Transverse colon (tissue), 4 donors: ENCODE measurements around the gene PRR5L. TPM values are rescaled to one million over a fixed set of nuclear protein-coding genes. Genes with fewer than 3 reads are reported as not detected.

Experiments
- DNase-seq: peaks from one replicate; pipeline ENCODE4 v3.0.0-alpha.2; 2019
- H3K27ac ChIP-seq, 4 donors: fragments of 200-600 bp; sonication (generic); 2 replicates each; pipeline ENCODE4 v1.5.1; 2016 to 2018; ENCODE audit warnings: inconsistent platforms in 4 of 4
- H3K27me3 ChIP-seq: fragments of 200-600 bp; sonication (generic); 2 replicates; pipeline ENCODE4 v1.5.1; 2017; ENCODE audit warnings: inconsistent platforms
- H3K36me3 ChIP-seq, 4 donors: fragments of 200-600 bp; sonication (generic); 2 replicates each; pipeline ENCODE4 v1.5.1; 2017 to 2019; ENCODE audit warnings: inconsistent platforms in 4 of 4
- H3K4me1 ChIP-seq, 4 donors: fragments of 200-600 bp; sonication (generic); 2 replicates each; pipeline ENCODE4 v1.5.1; 2017 to 2020; ENCODE audit warnings: inconsistent platforms in 4 of 4
- H3K4me3 ChIP-seq, 4 donors: fragments of 200-600 bp; sonication (generic); 1 replicate in 1 of 4; 2 replicates in 3 of 4; pipeline versions ENCODE4 v1.5.1 to v1.6.1; 2017 to 2019; ENCODE audit warnings: inconsistent platforms in 4 of 4
- H3K9me3 ChIP-seq, 2 donors: fragments of 200-600 bp; sonication (generic); 2 replicates each; pipeline ENCODE4 v1.5.1; 2017 to 2019; ENCODE audit warnings: inconsistent platforms in 2 of 2
- EP300 ChIP-seq: sonication (generic); formaldehyde crosslinking; IDR thresholded peaks from one replicate; pipeline ENCODE4 v1.6.1; 2017; ENCODE audit warnings: antibody characterized with exemption, low read depth
- POLR2A ChIP-seq: fragments of 450-650 bp; IDR thresholded peaks from one replicate; pipeline ENCODE4 v1.6.1; 2016; ENCODE audit warnings: antibody characterized with exemption, mild to moderate bottlenecking, moderate library complexity
- POLR2AphosphoS5 ChIP-seq, 3 donors: sonication (generic); formaldehyde crosslinking; IDR thresholded peaks; one replicate each; pipeline ENCODE4 v1.6.1; 2016; ENCODE audit warnings: antibody characterized with exemption in 3 of 3
- WGBS, 2 donors: methylation state at CpG; one replicate each; pipeline ENCODE4 v1.1.5; 2018; ENCODE audit warnings: low coverage in 1 of 2; 5-methylcytosine and 5-hydroxymethylcytosine counted together
- in situ Hi-C, 4 donors: fragments of 200-750 bp; cut with MboI; loops; one replicate each; pipeline versions ENCODE4 v1.15.0 to v1.15.1; 2017; ENCODE audit warnings: low sequenced_read_pairs in 3 of 4, low pct_ligation_motif_present in 1 of 4, low pct_unique_long_range_greater_than_20kb in 1 of 4
- intact Hi-C: fragments of 100-400 bp; cut with DNase I; formaldehyde crosslinking; loops from one replicate; pipeline ENCODE4 v1.15.1; 2023; ENCODE audit warnings: low total_unique reads
- total RNA-seq, 4 donors: library from RNA; depleted of rRNA; stranded (reverse); fragments of >200 nt; gene quantifications; one replicate each; pipeline ENCODE4 v1.1.0, GENCODE V29; 2016
- TF ChIP-seq, protein P1 (sequence below), 5 experiments: fragments of 200-600 bp in 3 of 5; fragments of 450-650 bp in 2 of 5; sonication (generic) in 3 of 5; IDR thresholded peaks; 1 replicate in 2 of 5; 2 replicates in 3 of 5; pipeline ENCODE4 v1.5.1; 2016 to 2017; ENCODE audit warnings: antibody characterized with exemption in 5 of 5, inconsistent platforms in 3 of 5, mild to moderate bottlenecking in 2 of 5, moderate library complexity in 1 of 5

The PRR5L gene
- total RNA-seq, 4 donors from 2014 or later: 203 to 418 (median 251) TPM

DNA sequence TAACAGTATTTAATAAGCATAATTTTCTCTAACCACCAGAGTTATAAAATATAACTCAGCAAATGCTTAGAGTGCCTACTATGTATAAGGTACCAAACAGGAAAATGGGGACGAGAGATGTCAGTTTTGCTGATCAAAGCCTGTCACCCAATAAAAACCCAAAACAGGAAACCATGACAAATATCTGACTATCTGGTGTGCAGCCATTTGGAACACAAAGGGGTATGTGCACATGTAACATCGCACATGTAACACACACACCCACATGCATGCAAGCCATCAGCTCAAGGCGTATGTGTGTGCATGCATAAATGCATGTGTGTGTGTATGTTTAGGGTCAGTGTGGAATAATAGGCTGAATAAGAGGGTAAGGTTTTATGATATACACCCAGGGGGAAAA is 64.2 kb downstream of the PRR5L start:
- DNase-seq: no peak
- no peak overlapping the region for H3K4me3 ChIP-seq
- in situ Hi-C loops (no loop called here), intact Hi-C loops (no loop called here)
- H3K9me3 ChIP-seq: no peaks in the 10 kb centered on the region
- no peaks in the 10 kb centered on the region for H3K36me3 ChIP-seq
- peaks cover 12 to 85% (median 48%) of the 10 kb centered on the region in 4 donors for H3K4me1 ChIP-seq
- TF ChIP-seq, protein P1, sequence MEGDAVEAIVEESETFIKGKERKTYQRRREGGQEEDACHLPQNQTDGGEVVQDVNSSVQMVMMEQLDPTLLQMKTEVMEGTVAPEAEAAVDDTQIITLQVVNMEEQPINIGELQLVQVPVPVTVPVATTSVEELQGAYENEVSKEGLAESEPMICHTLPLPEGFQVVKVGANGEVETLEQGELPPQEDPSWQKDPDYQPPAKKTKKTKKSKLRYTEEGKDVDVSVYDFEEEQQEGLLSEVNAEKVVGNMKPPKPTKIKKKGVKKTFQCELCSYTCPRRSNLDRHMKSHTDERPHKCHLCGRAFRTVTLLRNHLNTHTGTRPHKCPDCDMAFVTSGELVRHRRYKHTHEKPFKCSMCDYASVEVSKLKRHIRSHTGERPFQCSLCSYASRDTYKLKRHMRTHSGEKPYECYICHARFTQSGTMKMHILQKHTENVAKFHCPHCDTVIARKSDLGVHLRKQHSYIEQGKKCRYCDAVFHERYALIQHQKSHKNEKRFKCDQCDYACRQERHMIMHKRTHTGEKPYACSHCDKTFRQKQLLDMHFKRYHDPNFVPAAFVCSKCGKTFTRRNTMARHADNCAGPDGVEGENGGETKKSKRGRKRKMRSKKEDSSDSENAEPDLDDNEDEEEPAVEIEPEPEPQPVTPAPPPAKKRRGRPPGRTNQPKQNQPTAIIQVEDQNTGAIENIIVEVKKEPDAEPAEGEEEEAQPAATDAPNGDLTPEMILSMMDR (IDR thresholded peaks at IDR 0.05): no peak
- TF ChIP-seq POLR2A (no peak), EP300 (no peak), POLR2AphosphoS5 (IDR thresholded peaks at IDR 0.05) (no peak)
- WGBS, 2 donors: 62 to 84% methylated on average over 3 of the region's 3 CpGs
- H3K27ac ChIP-seq: no peak overlapping the region
- no peaks in the 10 kb centered on the region for H3K27me3 ChIP-seq

DNA sequence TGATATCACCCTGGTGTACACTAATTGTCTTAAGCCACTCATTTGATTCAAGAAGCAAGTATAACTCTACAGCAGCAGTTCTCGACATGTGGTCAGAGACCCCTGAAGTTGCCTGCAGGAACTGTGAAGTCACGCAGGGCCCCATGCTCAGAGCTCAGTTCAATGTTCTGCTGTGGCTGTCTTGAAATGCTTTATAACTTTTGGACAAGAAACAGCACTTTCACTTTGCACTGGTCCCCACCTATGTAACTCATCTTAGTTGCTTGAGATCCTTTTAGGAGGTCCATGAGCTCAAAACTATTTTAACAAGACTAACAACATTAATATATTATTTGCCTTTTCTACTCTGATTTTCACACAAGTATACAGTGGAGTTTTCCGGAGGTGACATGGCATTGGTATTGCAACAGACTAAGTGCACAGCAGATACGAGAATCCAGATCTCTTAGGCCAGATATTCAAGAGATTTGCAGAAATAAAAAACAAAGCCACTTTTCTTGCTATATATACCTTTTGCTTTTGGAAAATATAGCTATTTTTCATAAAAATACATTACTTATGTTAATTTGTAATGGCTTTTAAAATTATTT is 64.8 kb downstream of the PRR5L start:
- Histone ChIP-seq H3K4me1 (peaks cover 12 to 86% (median 46%) of the 10 kb centered on the region in 4 donors), H3K4me3 (no peak overlapping the region), H3K27ac (peak overlapping the region in 1 of 4 donors; percentile 8), H3K27me3 (no peaks in the 10 kb centered on the region), H3K9me3 (no peaks in the 10 kb centered on the region), H3K36me3 (no peaks in the 10 kb centered on the region)
- in situ Hi-C loops: no loop called here
- intact Hi-C loops: no loop called here
- 55 to 88% methylated on average over 2 to 4 of the region's 4 CpGs for WGBS, 2 donors
- no peak for TF ChIP-seq POLR2AphosphoS5 (IDR thresholded peaks at IDR 0.05)
- TF ChIP-seq, protein P1 (IDR thresholded peaks at IDR 0.05): no peak
- no peak for TF ChIP-seq EP300
- TF ChIP-seq POLR2A: no peak
- DNase-seq: no peak

DNA sequence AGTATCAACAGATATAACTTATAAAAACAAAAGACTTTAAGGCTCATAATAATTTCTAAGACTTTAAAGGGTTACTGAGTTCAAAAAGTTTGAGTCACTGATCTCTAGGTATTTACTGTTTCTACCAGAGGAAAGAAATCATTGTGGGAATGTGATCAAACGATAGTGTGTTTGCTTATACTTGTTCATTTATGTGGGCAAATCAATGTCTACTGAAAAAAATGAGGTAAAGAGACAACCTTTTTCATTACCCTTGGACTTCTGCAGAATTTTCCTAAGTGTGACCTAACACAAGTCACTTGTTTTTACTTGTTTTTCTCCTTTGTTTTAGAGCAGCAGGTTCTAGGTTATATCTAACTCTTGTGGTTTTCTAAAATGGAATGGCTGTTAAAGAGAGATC is 65.4 kb downstream of the PRR5L start:
- Histone ChIP-seq H3K4me3 (no peak overlapping the region), H3K27ac (no peak overlapping the region), H3K4me1 (peaks cover 12 to 84% (median 40%) of the 10 kb centered on the region in 4 donors), H3K36me3 (no peaks in the 10 kb centered on the region), H3K27me3 (no peaks in the 10 kb centered on the region), H3K9me3 (no peaks in the 10 kb centered on the region)
- in situ Hi-C loops (no loop called here), intact Hi-C loops (no loop called here)
- TF ChIP-seq, protein P1 (IDR thresholded peaks at IDR 0.05): no peak
- TF ChIP-seq EP300 (no peak), POLR2AphosphoS5 (IDR thresholded peaks at IDR 0.05) (no peak)
- 23 to 31% methylated on average over 1 of the region's 1 CpG for WGBS, 2 donors
- no peak for DNase-seq

DNA sequence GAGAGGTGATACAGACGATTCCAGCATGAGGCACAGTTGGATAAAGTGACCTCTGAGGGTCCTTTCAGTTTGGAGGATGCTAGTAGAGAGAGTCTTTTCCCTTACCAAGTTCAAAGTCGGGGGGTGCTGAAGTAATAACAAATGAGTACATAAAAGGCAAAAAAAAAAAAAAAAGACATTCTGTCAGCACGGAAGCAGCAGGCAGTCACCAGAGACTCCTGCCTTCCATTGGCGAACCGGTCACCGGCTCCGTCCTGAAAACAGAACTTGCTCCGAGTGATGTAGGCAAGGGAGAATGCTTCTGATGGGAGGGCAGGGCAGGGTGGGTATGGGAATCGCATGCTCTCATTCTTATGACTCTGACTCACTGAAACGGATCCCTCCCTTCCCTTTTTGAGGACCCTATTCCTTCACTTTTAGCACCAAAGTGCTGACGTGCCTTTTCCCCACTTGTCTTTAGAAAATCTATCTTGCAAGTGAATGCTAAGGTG is 65.9 kb downstream of the PRR5L start:
- no peak for DNase-seq
- no peaks in the 10 kb centered on the region for H3K27me3 ChIP-seq
- no peak overlapping the region for H3K27ac ChIP-seq
- H3K36me3 ChIP-seq: no peaks in the 10 kb centered on the region
- in situ Hi-C loops: no loop called here
- 50 to 55% methylated on average over 2 to 11 of the region's 11 CpGs for WGBS, 2 donors
- H3K4me1 ChIP-seq: peaks cover 12 to 80% (median 36%) of the 10 kb centered on the region in 4 donors
- TF ChIP-seq POLR2AphosphoS5 (IDR thresholded peaks at IDR 0.05) (no peak), EP300 (no peak), POLR2A (no peak)
- TF ChIP-seq, protein P1 (IDR thresholded peaks at IDR 0.05): no peak
- H3K9me3 ChIP-seq: no peaks in the 10 kb centered on the region
- intact Hi-C loops: no loop called here
- H3K4me3 ChIP-seq: no peak overlapping the region
